ENCODE results near the gene NDEL1.

DNA sequence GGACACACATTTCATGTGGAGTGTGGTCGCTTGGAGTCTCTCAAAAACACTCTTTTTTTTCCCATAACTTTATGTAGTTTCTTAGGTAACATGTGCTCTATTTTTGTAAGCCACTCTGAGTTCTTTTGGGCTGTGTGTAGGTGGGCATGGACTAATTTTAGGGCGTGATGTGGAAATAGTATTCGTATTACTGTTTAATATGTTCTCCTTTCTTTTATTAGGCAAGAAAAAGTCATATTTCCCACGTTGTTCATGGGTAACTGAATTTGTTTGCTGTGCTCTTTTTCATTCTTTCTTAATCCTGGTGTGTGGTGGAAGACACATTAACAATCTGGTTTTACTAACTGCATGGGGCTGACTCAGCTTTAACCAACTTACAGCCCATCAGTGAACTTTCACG lies 27.4 kb downstream of the NDEL1 start:
- TF ChIP-seq POLR2AphosphoS5 (IDR thresholded peaks at IDR 0.05), result no peak
- TF ChIP-seq, protein P1, sequence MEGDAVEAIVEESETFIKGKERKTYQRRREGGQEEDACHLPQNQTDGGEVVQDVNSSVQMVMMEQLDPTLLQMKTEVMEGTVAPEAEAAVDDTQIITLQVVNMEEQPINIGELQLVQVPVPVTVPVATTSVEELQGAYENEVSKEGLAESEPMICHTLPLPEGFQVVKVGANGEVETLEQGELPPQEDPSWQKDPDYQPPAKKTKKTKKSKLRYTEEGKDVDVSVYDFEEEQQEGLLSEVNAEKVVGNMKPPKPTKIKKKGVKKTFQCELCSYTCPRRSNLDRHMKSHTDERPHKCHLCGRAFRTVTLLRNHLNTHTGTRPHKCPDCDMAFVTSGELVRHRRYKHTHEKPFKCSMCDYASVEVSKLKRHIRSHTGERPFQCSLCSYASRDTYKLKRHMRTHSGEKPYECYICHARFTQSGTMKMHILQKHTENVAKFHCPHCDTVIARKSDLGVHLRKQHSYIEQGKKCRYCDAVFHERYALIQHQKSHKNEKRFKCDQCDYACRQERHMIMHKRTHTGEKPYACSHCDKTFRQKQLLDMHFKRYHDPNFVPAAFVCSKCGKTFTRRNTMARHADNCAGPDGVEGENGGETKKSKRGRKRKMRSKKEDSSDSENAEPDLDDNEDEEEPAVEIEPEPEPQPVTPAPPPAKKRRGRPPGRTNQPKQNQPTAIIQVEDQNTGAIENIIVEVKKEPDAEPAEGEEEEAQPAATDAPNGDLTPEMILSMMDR (IDR thresholded peaks at IDR 0.05), result no peak
- TF ChIP-seq POLR2A (IDR thresholded peaks at IDR 0.05), result no peak
- TF ChIP-seq EP300 (IDR thresholded peaks at IDR 0.05), result no peak

Measured in suprapubic skin (tissue), 4 donors.